Mesothelial cell of epicardium (in vitro differentiated cells): ENCODE data around the gene TBC1D16. TPM values are rescaled to one million over a fixed set of nuclear protein-coding genes. Genes with fewer than 3 reads are reported as not detected.

ENCODE experiments used
- DNase-seq, 2 experiments: peaks; one replicate each; pipeline ENCODE4 v3.0.0; 2021; ENCODE audit warnings: low spot score in 2 of 2; ENCODE audit not compliant: unreplicated experiment in 2 of 2
- H3K27ac Mint-ChIP-seq: 2 replicates; pipeline ENCODE4 v1.8.0; 2021; ENCODE audit warnings: mixed read lengths
- H3K27me3 Mint-ChIP-seq: 2 replicates; pipeline ENCODE4 v1.8.0; 2021; ENCODE audit warnings: low read depth, mixed read lengths
- H3K36me3 Mint-ChIP-seq: 2 replicates; pipeline ENCODE4 v1.8.0; 2021; ENCODE audit warnings: mixed read lengths
- H3K4me1 Mint-ChIP-seq: 2 replicates; pipeline ENCODE4 v1.8.0; 2021; ENCODE audit warnings: mixed read lengths
- H3K4me3 Mint-ChIP-seq: 2 replicates; pipeline ENCODE4 v1.8.0; 2021; ENCODE audit warnings: mild to moderate bottlenecking, moderate library complexity, mixed read lengths
- H3K9me3 Mint-ChIP-seq: 2 replicates; pipeline ENCODE4 v1.8.0; 2021; ENCODE audit warnings: mixed read lengths
- CTCF ChIP-seq: fragments of 200-600 bp; sonication (generic); IDR thresholded peaks from one replicate; pipeline ENCODE4 v1.5.0; 2021; ENCODE audit warnings: antibody characterized with exemption; ENCODE audit not compliant: unreplicated experiment
- total RNA-seq: library from RNA; stranded (reverse); gene quantifications from 3 replicates; pipeline ENCODE4 v1.2.1, GENCODE V29; 2021

TBC1D16 gene
- total RNA-seq, 1 donor from 2014 or later = 76.0 TPM

GRCh38 chr17:79888811-79889634 is 146.6 kb downstream of the TBC1D16 start:
- Mint-ChIP-seq H3K9me3 (no peaks in the 10 kb centered on the region), H3K4me1 (peaks cover 10% of the 10 kb centered on the region), H3K36me3 (no peaks in the 10 kb centered on the region), H3K27ac (no peak overlapping the region), H3K4me3 (no peak overlapping the region), H3K27me3 (peaks cover 56% of the 10 kb centered on the region)
- no peak for TF ChIP-seq CTCF
- no peak for DNase-seq

- DNase-seq = no peak
- Mint-ChIP-seq H3K27me3 (peaks cover 66% of the 10 kb centered on the region), H3K4me1 (peaks cover 10% of the 10 kb centered on the region), H3K36me3 (no peaks in the 10 kb centered on the region), H3K27ac (no peak overlapping the region), H3K4me3 (no peak overlapping the region), H3K9me3 (no peaks in the 10 kb centered on the region)
- TF ChIP-seq CTCF = no peak
These were observed 147.6 kb downstream of the TBC1D16 start for GRCh38 chr17:79888009-79888540.

- no peak for TF ChIP-seq CTCF
- Mint-ChIP-seq H3K4me3 (no peak overlapping the region), H3K27ac (no peak overlapping the region), H3K9me3 (no peaks in the 10 kb centered on the region), H3K27me3 (peaks cover 66% of the 10 kb centered on the region), H3K36me3 (no peaks in the 10 kb centered on the region), H3K4me1 (peaks cover 8% of the 10 kb centered on the region)
- DNase-seq = no peak
These were observed 148.2 kb downstream of the TBC1D16 start for GRCh38 chr17:79887451-79887991.

GRCh38 chr17:79883202-79883601 is 152.5 kb downstream of the TBC1D16 start:
- H3K9me3 Mint-ChIP-seq = no peaks in the 10 kb centered on the region
- no peaks in the 10 kb centered on the region for H3K4me1 Mint-ChIP-seq
- H3K27ac Mint-ChIP-seq = no peak overlapping the region
- TF ChIP-seq CTCF = no peak
- no peak overlapping the region for H3K4me3 Mint-ChIP-seq
- H3K27me3 Mint-ChIP-seq = peaks cover 50% of the 10 kb centered on the region
- H3K36me3 Mint-ChIP-seq = no peaks in the 10 kb centered on the region
- DNase-seq = no peak

Other genes starting within 250 kb of the TBC1D16 start
- 15.5 to 18.6 TPM (median 16.3 TPM) in 3 replicates for gene CBX8, start 238.8 kb downstream of the TBC1D16 start, total RNA-seq
- gene CBX4, start 196.4 kb downstream of the TBC1D16 start, total RNA-seq = 30.8 to 35.0 TPM (median 32.1 TPM) in 3 replicates
- gene CCDC40, start 770 bp upstream of the TBC1D16 start, total RNA-seq = 20.6 to 25.9 TPM (median 23.5 TPM) in 3 replicates
- 55.1 to 59.7 TPM (median 55.9 TPM) in 3 replicates for gene GAA, start 65.7 kb upstream of the TBC1D16 start, total RNA-seq
- gene EIF4A3, start 111.3 kb upstream of the TBC1D16 start, total RNA-seq = 73.3 to 82.1 TPM (median 77.2 TPM) in 3 replicates
- 5.4 to 6.9 TPM (median 6.8 TPM) in 3 replicates for gene CARD14, start 134.2 kb upstream of the TBC1D16 start, total RNA-seq
- 49.6 to 57.0 TPM (median 53.7 TPM) in 3 replicates for gene SGSH, start 184.5 kb upstream of the TBC1D16 start, total RNA-seq
- 32.5 to 41.2 TPM (median 36.3 TPM) in 3 replicates for gene SLC26A11, start 184.6 kb upstream of the TBC1D16 start, total RNA-seq
- 62.6 to 76.7 TPM (median 63.4 TPM) in 3 replicates for gene RNF213, start 225.0 kb upstream of the TBC1D16 start, total RNA-seq